BE2C (cell line): Measurements from ENCODE around the gene CPSF3.

ENCODE experiments used
- DNase-seq: peaks from one replicate; pipeline ENCODE4 v3.0.0-alpha.2; 2020
- H3K27me3 ChIP-seq: fragments of 250-450 bp; sonication (Bioruptor Pico); 2 replicates; pipeline ENCODE4 v1.5.1; 2020; ENCODE audit warnings: mild to moderate bottlenecking
- H3K36me3 ChIP-seq: fragments of 250-450 bp; sonication (Bioruptor Pico); 2 replicates; pipeline ENCODE4 v1.5.1; 2020; ENCODE audit warnings: mild to moderate bottlenecking
- H3K4me1 ChIP-seq: fragments of 250-450 bp; sonication (Bioruptor Pico); 2 replicates; pipeline ENCODE4 v1.5.1; 2020
- H3K4me3 ChIP-seq: 2 replicates; pipeline ENCODE4 v1.5.1; 2011; ENCODE audit warnings: low read depth, low read length
- H3K9me3 ChIP-seq: fragments of 250-450 bp; sonication (Bioruptor Pico); 2 replicates; pipeline ENCODE4 v1.5.1; 2020
- TF ChIP-seq, protein P1 (sequence below): IDR thresholded peaks from 2 replicates; pipeline ENCODE4 v1.5.1; 2012; ENCODE audit warnings: mild to moderate bottlenecking, low read depth, low read length

The CPSF3 gene

DNA sequence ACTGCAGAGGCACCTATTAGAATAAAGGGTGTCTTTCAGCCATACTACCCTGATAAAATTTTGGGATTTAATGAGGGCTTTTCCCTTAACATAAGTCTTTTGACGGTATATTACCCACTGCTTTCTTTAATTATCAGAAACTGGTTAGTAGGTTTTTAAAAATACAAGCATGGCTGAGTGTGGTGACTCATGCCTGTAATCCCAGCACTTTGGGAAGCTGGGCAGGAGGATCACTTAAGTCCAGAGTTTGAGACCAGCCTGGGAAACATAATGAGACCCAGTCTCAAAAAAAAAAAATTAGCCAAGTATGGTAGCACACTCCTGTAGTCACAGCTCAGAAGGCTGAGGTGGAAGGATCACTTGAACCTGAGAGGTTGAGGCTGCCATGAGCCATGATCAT, 16.1 kb downstream of the CPSF3 start:
- Histone ChIP-seq H3K4me1 (peaks cover 2% of the 10 kb centered on the region; the same call in 1 of the 2 replicates), H3K4me3 (no peak overlapping the region), H3K36me3 (peaks cover 80% of the 10 kb centered on the region), H3K27me3 (no peaks in the 10 kb centered on the region), H3K9me3 (no peaks in the 10 kb centered on the region)
- DNase-seq, result no peak
- TF ChIP-seq, protein P1, sequence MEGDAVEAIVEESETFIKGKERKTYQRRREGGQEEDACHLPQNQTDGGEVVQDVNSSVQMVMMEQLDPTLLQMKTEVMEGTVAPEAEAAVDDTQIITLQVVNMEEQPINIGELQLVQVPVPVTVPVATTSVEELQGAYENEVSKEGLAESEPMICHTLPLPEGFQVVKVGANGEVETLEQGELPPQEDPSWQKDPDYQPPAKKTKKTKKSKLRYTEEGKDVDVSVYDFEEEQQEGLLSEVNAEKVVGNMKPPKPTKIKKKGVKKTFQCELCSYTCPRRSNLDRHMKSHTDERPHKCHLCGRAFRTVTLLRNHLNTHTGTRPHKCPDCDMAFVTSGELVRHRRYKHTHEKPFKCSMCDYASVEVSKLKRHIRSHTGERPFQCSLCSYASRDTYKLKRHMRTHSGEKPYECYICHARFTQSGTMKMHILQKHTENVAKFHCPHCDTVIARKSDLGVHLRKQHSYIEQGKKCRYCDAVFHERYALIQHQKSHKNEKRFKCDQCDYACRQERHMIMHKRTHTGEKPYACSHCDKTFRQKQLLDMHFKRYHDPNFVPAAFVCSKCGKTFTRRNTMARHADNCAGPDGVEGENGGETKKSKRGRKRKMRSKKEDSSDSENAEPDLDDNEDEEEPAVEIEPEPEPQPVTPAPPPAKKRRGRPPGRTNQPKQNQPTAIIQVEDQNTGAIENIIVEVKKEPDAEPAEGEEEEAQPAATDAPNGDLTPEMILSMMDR, result no peak

DNA sequence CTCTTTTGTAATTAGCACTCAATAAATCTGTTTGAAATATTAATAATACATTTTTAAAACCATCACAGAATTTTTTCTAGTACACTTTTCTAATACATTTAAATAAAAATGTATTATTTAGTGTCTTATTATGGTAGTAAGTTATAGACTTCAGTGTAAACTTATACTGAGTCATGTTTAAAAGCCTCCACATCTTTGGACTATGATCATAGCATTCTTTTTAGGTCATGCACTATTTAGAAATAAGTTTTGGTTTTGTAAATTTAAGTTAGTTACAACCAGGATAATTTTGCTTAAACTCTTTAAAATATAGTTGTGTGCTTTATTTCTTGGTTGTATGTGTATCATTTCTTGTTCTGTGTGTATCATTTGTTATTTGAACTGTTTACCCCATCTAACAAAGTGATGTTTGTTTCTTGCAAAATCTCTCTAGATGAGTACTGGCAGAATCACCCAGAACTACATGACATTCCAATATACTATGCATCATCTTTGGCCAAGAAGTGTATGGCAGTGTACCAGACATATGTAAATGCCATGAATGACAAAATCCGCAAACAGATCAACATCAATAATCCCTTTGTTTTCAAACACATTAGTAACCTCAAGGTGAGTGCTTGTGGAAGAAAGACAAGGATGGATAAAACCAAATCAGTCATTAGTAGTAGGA, 16.7 kb downstream of the CPSF3 start:
- DNase-seq, result no peak
- no peaks in the 10 kb centered on the region for H3K9me3 ChIP-seq
- no peak overlapping the region for H3K4me3 ChIP-seq
- H3K27me3 ChIP-seq, result no peaks in the 10 kb centered on the region
- no peaks in the 10 kb centered on the region for H3K4me1 ChIP-seq
- H3K36me3 ChIP-seq, result peaks cover 82% of the 10 kb centered on the region
- TF ChIP-seq, protein P1, result no peak

GRCh38 chr2:9441556-9441955, 18.1 kb downstream of the CPSF3 start:
- no peak for DNase-seq
- Histone ChIP-seq H3K9me3 (no peaks in the 10 kb centered on the region), H3K27me3 (no peaks in the 10 kb centered on the region), H3K4me1 (no peaks in the 10 kb centered on the region), H3K4me3 (no peak overlapping the region), H3K36me3 (peaks cover 81% of the 10 kb centered on the region)
- TF ChIP-seq, protein P1, result no peak

- no peak for DNase-seq
- Histone ChIP-seq H3K9me3 (no peaks in the 10 kb centered on the region), H3K36me3 (peaks cover 68% of the 10 kb centered on the region), H3K27me3 (no peaks in the 10 kb centered on the region), H3K4me3 (no peak overlapping the region), H3K4me1 (no peaks in the 10 kb centered on the region)
- TF ChIP-seq, protein P1, result no peak
These were observed 20.1 kb downstream of the CPSF3 start for GRCh38 chr2:9443526-9443925.

DNA sequence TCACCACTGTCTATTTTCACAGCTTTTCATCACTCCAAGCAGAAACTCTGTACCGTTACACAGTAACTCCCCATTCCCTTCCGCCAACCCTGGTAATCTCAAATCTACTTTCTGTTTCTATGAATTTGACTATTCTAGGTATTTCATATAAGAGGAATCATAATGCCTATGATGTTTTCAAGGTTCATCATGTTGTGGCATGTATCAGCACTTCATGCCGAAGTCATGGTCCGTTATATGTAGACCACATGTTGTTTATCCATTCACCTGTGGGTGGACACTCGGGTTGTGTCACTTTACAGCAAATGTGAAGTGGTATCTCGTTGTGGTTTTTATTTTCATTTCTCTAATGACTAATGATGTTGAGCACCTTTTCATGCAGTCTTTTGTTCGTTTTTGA, 21.6 kb downstream of the CPSF3 start:
- Histone ChIP-seq H3K4me1 (no peaks in the 10 kb centered on the region), H3K4me3 (no peak overlapping the region), H3K27me3 (no peaks in the 10 kb centered on the region), H3K36me3 (peaks cover 72% of the 10 kb centered on the region), H3K9me3 (no peaks in the 10 kb centered on the region)
- TF ChIP-seq, protein P1, result no peak
- no peak for DNase-seq

DNA sequence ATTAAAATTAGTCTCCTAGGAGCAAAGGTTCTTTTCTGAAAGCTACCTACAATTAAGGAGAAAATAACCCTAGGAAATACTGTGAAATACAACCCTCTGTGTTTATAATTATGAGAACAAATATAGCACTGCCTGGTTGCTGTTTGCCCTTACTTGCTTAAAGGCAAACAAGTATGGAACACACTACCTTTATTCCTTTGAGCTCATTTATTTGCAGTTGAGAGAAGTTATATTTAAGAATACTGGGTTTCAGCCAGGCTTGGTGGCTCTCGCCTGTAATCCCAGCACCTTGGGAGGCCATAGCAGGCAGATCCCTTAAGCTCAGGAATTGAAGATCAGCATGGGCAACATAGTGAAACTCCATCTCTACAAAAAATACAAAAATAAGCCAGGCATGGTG, 27.8 kb downstream of the CPSF3 start:
- H3K36me3 ChIP-seq, result peaks cover 53% of the 10 kb centered on the region
- no peaks in the 10 kb centered on the region for H3K9me3 ChIP-seq
- TF ChIP-seq, protein P1, result no peak

More for the DNA sequence above, 27.8 kb downstream of the CPSF3 start:
- H3K4me3 ChIP-seq, result no peak overlapping the region
- H3K4me1 ChIP-seq, result no peaks in the 10 kb centered on the region
- no peak for DNase-seq
- no peaks in the 10 kb centered on the region for H3K27me3 ChIP-seq
